B cell (primary cell): ENCODE results near the gene CHIT1.

Experiments used
- EZH2 ChIP-seq: IDR thresholded peaks from 2 replicates; pipeline ENCODE4 v1.6.1; 2012; ENCODE audit warnings: borderline replicate concordance, low read depth, mild to moderate bottlenecking, moderate library complexity, low read length; ENCODE audit not compliant: insufficient read depth, poor library complexity, severe bottlenecking
- TF ChIP-seq, protein P1 (sequence below): fragments of 200-600 bp; IDR thresholded peaks from one replicate; pipeline ENCODE4 v1.8.0; 2022; ENCODE audit warnings: antibody characterized with exemption, mild to moderate bottlenecking

DNA sequence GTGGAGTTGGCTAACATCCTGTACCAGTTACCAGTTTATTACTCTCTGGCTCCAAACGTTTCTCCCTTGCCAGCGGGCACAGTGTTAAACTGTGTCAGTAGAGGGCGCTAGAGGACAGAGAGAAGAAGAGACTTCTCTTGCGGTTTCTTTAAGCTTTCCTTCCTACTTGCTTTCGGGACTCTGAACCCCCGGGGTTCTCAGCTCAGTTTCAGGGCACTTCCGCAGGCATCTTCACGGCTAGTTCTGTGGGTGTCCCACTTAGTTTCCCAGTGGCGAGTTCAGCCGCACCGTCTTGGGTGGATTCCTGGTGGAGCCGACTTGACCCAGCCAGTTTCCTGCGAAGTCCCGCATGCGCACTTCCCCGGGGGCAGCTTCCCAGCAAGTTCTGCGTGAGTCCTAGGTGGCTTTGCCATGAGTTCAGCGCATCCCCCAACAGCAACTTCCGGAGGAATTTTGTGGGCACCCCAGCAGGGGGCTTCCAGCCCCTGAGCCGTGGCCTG lies 37.9 kb upstream of the CHIT1 start:
- TF ChIP-seq, protein P1, sequence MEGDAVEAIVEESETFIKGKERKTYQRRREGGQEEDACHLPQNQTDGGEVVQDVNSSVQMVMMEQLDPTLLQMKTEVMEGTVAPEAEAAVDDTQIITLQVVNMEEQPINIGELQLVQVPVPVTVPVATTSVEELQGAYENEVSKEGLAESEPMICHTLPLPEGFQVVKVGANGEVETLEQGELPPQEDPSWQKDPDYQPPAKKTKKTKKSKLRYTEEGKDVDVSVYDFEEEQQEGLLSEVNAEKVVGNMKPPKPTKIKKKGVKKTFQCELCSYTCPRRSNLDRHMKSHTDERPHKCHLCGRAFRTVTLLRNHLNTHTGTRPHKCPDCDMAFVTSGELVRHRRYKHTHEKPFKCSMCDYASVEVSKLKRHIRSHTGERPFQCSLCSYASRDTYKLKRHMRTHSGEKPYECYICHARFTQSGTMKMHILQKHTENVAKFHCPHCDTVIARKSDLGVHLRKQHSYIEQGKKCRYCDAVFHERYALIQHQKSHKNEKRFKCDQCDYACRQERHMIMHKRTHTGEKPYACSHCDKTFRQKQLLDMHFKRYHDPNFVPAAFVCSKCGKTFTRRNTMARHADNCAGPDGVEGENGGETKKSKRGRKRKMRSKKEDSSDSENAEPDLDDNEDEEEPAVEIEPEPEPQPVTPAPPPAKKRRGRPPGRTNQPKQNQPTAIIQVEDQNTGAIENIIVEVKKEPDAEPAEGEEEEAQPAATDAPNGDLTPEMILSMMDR, result peak; percentile 92
- no peak for TF ChIP-seq EZH2
